Measurements from ENCODE around the gene R3HDM4.
"Not testable (repeated sequence)": the region's sequence is repeated elsewhere in the genome, so short reads cannot be mapped to it uniquely, and the experiment has no call there.

The R3HDM4 gene

DNA sequence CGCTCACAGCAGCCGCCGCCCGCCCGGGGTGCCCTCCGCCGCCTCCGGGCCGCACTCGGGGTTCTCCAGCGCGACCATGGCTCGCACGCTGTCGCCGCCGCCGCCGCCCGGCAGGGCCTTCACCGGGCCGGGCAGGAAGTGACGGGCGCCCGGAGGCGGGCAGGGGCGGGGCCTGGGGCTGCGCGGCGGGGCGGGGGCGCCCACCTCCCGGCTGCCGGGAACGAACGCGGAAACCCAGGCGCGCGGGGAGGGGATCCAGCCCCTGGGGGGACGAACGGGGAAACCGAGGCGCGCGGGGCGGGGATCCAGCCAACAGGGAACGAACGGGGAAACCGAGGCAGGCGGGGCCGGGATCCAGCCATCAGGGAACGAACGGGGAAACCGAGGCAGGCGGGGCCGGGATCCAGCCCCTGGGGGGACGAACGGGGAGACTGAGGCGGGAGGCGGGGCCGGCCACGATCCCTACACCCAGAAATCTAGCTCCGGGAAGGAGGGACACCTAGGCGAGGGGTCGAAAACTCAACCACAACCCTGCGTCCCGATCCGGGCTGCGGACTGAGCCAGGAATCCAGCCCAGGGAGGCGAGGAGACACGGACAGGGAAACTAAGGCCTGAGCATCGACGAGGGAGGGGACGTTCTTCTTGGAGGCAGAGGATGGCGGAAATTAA is at the start of gene R3HDM4:
Gene R3HDM4, minus strand, starts transcription at position 140 of the 669 bp plus-strand sequence. Its CDS starts 62 bp downstream, at position 78.
- in situ Hi-C loops (cut with MboI; ENCODE audit: low sequenced_read_pairs), result loop anchor here (10.0 kb wide), 1 partner anchor 148 kb away; no protein-coding TSS in a partner anchor

DNA sequence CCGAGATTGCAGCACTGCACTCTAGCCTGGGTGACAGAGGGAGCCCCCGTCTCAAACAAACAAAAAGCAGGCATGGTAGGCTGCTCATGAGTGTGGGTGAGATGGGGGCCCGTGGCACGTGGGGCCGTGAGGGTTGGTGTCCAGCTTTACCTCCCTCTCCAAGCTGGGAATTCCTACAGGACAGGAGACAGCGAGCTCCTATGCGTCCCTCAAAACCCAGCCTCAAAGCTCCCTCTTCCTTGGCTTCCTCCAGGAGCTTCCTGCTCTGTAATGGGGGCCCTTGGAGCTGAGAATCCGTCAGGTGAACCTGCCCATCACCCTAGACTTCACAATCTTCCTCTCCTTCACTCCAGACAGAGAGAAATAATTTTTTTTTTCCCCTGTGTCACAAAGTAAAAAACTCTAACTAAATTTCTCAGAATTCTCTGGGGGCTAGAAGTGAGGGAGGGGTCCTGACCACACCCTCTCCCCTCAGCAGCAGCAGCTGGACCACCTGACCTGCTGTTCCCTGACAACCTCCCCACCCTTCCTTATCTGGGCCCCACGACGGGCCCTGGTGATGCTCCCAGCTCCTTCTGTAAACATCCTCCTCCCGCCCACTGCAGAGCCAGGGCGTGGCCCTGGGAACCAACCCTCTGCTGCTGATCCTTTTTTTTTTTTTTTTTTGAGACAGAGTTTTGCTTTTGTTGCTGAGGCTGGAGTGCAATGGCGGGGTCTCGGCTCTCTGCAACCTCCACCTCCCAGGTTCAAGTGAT is 49.0 kb upstream of the R3HDM4 start:
- in situ Hi-C loops (cut with MboI; ENCODE audit: low sequenced_read_pairs), result no loop called here

DNA sequence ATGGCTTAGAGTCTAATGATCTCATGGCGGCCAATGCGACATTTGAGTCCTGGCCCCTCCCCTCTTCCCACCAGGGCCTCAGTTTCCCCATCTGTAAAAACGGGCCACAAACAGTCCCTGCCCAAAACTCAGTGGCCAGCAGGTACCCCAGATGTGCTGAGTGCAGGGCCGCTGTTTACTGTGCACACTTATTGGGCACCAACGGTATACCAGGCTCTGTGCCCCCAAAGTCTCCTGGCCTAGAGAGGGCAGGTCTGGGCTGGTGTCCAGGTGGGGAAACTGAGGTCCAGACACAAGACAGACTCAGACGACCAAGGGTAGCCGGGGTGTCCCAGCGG is 47.6 kb upstream of the R3HDM4 start:
- in situ Hi-C loops (cut with MboI; ENCODE audit: low sequenced_read_pairs), result no loop called here

DNA sequence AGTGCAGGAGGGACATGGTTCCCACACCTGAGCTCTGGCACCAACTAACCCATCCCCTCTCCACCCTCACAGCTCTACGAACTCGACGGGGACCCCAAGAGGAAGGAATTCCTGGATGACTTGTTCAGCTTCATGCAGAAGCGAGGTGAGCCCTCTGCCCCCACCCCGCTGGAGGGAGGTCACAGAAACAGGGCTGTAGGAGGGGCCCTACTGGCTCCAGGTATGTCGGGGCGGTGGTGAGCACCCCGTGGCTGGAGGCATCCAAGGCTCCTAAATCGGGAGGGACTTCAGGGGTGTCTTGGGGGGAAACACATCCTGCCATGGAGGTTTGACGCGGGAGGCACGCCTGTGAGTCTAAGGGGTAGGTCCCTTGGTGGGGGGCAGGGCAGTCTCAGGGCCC is 47.0 kb upstream of the R3HDM4 start:
- in situ Hi-C loops (cut with MboI; ENCODE audit: low sequenced_read_pairs), result no loop called here

DNA sequence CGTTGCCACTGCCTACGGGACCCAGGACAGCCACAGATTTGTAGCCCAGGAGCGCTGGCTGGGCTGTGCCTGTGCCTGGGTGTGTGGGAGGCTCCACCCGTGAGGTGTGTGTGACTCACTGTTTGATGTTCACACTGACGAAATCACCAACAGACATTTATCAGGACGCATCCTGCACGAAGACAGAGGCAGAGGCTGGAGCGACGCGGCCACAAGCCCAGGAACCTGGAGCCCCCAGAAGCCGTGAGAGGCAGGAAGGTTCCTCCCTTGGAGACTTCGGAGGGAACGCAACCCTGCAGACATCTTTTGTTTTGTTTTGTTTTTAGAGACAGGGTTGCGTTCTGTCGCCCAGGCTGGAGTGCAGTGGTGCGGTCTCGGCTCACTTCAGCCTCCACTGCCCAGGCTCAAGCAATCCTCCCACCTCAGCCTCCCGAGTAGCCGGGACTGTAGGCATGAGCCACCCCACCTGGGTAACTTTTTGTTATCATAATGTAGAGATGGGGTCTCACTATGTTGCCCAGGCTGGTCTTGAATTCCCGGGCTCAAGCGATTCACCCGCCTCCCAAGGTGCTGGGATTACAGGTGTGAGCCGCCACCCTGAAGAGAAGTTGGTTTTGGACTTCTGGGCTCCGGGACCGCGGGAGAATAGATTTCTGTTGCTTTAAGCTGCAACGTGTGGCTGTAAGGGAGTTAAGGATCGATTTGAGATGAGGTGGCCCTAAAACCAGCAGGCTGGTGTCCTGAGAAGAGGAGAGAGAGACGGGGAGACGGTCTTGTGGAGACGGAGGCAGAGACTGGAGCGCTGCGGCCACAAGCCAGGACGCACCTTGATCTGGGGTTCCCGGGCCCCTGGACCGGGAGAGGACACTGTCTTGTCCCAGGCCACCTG is 46.2 kb upstream of the R3HDM4 start:
- in situ Hi-C loops (cut with MboI; ENCODE audit: low sequenced_read_pairs), result no loop called here

DNA sequence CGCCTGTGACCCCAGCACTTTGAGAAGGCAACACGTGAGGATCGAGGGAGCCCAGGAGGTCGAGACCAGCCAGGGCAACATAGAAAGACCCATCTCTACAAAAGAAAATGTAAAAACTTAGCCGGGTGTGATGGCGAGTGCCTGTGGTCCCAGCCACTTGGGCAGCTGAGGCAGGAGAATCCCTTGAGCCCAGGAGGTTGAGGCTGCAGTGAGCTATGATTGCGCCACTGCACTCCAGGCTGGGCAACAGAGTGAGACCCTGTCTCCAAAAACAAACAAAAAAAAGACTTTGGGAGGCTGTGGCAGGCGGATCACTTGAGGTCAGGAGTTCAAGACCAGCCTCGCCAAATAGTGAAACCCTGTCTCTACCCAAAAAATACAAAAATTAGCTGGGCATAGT is 44.6 kb upstream of the R3HDM4 start:
- in situ Hi-C loops (cut with MboI; ENCODE audit: low sequenced_read_pairs), result not testable (repeated sequence)

DNA sequence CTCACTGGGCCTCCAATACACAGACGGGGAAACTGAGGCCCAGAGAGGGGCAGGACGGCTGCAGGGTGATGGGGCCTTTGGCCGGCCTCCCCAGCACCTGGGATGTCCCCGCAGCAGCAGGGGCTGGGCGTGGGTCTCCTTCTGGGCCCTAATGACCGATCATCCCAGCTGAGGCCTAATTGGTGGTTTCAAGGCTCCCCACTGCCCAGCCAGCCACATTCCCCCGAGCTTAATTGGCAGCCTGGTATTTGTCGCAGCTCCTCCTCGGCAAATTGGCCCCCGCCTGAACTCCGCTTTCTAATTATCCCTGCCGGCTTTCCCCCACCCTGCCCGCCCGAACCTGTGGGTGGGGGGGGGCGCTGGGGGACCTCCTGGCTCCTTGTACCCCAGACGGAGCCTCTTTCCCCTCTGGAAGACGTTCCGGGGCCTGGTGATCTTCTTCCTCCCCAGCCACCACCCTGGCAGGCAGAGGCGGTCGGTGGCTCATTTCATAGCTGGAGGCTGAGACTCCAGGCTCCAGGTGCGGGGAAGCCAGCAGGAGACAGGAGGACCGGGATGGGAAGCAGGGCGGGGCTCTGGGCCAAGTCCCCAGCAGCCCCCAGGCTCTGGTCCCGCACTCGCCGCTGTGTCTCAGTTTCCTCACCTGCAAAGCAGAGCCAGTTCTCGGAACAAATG is 43.9 kb upstream of the R3HDM4 start:
- in situ Hi-C loops (cut with MboI; ENCODE audit: low sequenced_read_pairs), result no loop called here

DNA sequence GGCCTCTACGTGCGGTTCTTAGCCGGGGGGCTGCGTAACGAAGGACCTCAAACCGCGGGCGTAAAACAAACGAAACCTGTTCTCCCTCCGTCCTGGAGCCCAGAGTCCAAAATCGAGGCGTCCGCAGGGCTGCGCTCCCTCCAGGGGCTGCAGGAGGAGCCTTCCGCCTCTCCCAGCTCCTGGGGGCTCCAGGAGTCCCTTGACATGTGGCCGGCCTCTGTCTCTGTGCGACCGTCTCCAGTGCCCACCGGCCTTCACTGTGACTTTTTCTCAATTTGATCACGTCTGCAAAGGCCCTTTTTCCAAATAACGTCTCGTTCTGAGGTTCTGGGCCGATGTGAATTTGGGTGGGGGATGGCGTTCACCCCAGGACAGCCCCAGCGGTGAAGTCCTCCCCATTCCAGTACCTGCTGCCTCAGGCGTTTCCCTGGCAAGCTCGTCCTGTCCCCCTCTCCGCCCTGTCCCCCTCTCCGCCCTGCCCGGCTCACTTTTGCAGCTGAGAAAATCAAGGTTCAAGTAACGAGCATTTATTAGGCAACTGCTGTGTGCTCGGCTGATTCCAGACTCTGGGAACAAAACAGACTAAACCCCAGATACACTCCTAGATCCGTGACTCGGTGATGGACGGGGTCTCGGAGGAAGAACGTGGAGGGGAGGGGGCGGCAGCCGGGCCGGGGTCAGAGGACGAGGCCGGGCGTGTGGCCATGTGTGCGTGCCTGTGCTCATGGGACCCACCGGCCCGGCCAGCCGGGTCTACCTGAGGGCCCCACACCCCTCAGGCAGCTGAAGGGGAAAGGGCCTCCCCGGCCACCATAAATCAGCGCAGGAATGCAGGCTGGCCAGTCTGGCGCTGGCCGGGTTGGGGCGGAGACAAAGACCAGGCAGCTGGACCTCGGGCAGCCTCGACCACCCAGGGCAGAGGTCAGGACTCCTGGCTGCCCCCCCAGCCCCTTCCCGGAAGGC is 43.1 kb upstream of the R3HDM4 start:
- in situ Hi-C loops (cut with MboI; ENCODE audit: low sequenced_read_pairs), result no loop called here

DNA sequence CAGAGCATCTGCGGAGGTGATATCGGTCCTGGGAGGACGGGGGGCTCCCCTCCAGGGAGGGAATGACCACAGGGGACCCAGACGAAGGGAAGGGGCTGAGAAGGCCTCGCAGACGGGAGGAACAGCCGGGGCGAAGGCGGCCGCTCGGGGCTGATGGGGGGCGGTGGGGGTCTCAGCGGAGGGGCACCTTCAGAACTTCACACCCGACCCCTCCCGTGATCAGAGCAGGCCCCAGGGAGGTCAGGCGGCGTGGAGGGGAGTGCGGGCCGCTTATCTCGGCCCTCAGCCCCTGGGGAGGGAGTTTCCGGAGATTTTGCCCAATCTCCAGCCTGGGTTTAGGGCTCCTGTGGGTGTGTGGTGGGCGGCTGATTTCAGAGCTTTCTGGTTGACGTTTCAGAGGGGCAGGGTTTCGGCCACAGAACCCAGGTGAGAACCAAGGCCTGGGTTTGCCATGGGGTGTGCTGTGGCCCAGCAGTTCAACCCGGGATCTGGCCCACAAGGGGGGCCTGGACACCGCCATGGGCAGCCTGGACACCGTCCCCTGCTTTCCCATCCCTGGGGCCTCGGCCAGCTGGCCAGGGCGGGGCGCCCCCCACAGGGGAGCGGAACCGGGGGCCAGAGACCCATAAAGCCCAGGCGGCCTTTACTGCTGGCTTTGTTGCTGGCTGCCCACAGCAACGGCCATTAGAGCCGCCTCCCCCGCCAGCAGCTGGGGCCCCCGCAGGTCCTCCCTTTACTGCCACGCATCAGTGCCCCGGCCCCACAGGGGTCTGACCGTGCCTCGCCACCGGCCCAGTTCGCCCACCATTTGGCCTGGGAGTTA is 41.9 kb upstream of the R3HDM4 start:
- in situ Hi-C loops (cut with MboI; ENCODE audit: low sequenced_read_pairs), result no loop called here

DNA sequence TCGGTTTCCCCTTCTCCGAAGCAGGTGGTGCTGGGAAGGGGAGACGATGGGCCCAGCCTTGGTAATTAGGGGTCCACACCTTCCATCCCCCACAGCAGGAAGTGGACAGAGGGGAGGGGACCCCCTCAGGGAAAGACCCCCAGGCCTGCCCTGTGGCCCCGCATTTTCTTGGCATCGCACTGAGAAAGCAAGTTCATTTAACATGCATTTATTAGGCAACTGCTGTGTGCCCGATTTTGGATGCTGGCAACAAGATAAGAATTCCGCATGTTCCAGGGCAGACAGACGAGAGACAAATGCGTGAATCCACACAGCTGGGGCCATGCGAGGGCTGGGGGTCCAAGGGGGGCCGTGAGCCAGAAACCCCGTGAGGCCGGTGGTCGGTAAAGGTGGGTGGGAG is 41.3 kb upstream of the R3HDM4 start:
- in situ Hi-C loops (cut with MboI; ENCODE audit: low sequenced_read_pairs), result no loop called here

DNA sequence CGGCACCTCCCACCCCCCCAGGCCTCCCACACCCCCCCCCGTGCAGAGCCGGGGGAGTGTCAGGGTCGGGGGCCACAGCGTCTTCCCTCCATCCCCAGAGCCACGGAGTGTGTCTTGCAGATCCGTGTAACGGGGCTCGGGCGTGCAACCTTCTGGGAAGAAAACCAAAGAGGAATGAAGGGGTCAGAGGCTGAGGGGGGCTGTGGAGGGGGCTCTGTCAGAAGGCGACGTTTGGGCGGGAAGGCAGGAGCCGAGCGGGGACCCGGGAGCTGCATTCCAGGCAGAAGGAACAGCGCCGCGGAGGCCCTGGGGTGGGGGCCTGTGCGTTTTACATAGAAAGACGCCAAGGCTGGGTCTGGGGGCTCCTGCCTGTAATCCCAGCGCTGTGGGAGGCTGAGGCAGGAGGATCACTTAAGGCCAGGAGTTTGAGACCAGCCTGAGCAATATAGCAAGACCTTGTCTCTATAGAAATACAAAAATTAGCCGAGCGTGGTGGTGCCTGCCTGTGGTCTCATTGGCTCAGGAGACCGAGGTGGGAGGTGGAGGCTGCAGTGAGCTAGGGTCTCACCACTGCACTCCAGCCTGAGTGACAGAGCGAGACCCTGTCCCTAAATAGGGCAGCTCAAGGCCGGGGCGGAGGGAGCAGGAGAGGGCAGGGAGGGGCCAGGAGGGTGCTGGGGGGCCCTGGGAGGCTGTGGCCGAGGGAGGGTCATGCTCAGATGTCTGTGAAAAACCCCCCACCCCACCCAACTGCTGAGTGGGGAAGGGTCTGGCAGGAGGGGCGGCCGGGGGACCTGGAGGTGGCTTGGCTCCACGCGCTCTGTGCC is 40.6 kb upstream of the R3HDM4 start:
- in situ Hi-C loops (cut with MboI; ENCODE audit: low sequenced_read_pairs), result no loop called here

DNA sequence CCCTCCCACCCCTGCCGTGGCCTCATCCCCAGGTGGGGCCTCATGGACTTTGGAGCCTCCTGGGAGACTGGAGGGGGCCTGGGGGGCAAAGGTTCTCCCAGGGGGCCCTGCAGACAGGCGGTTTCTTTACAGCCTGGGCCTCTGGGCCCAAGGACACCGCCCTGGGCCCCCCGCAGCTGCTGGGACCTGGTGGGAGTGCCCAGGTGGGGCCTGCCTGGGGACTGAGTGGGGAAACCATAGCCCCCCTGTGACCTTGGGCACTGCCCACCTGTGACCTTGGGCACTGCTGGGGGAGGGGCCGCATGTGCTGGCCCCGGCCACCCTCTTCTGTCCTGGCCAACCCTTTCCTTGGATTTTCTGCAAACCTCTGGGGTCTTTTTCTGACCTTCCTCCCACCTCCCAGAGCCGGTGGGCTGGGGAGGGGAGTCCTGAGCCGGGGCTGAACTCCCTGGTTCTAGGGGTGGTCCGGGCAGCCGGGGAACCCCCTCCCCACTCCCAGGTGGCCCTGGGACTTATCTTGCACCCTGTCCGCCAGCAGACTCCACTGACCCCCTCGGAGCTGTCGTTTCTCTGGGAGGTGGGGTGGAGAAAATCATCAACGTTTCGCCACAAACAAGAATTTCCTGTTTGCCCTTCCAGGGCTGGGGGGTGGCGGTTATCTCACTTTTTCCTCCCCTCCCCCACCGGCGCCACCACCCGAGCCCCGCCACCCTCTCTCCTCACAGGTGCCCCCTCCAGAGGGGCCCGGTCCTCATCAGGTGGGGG is 39.8 kb upstream of the R3HDM4 start:
- in situ Hi-C loops (cut with MboI; ENCODE audit: low sequenced_read_pairs), result no loop called here

DNA sequence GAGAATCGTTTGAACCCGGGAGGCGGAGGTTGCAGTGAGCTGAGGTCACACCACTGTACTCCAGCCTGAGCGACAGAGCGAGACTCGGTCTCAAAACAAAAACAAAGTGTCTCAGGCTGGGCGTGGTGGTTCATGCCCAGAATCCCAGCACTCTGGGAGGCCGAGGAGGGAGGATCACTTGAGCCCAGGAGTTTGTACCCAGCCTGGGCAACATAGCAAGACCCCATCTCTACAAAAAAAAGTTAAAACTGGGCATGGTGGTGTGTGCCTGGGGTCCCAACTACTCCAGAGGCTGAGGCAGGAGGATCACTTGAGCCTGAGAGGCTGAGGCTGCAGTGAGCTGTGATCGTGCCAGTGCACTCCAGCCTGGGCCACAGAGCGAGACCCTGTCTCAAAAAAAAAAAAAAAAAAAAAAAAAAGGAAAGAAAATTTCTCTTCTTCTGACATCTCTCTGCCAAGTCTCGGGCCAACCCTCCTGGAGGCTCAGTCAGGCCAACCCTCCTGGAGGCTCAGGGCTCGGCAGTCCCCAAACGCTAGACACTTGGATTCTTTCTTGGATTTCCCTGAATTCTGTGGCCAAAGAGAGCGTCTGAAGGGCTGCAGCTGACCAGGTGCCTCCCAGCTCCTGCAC is 39.1 kb upstream of the R3HDM4 start:
- in situ Hi-C loops (cut with MboI; ENCODE audit: low sequenced_read_pairs), result no loop called here

DNA sequence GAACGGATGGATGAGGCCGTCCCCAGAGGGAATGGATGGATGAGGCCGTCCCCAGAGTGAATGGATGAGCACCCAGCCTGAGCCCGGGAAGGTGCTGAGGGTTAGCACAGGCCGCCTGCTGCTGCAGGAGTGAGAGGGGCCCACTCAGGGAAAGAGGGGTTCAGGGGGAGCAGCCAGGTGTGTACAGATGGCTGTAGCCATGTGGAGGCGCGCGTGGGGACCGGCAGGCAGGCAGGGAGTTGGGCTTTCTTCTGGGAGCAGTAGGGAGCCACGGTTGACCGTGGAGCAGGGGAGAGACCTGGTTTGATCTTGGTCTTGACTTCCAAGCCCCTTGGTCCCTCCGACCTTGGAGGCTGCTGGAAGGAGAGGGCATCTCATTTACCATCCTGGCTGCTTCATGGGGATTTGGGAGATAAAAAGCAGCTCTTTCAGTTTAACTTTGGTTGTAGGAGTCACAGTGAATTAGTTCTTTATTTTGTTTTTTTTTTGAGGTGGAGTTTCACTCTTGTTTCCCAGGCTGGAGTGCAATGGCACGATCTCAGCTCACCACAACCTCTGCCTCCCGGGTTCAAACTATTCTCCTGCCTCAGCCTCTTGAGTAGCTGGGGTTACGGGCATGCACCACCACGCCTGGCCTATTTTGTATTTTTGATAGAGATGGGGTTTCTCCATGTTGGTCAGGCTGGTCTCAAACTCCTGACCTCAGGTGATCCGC is 37.5 kb upstream of the R3HDM4 start:
- in situ Hi-C loops (cut with MboI; ENCODE audit: low sequenced_read_pairs), result no loop called here

DNA sequence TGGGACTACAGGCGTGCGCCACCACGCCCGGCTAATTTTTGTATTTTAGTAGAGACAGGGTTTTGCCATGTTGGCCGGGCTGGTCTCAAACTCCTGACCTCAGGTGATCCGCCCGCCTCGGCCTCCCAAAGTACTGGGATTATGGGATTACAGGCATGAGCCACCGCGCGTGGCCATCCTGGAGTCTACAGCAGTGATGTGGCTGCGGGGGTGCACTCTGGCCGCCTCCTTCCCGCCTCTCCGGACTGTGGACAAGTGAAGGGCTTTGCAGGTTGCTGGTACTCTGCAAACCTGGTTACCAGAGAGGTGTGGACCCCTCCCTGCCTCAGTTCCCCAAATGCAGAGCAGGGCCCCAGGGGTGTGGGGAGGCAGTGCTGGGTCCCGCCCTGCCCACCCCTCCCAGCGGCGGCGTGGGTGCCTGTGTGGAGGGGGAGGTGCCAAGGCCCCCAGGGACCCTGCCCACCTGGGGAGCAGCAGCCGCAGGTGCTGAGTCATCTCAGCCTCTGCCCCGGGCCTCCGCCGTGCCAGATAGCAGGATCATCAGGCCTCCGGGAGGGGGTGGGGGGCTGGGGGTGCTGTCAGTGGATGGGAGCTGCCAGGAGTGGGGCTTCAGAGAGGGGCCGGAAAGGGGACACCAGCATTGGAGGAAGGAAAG is 36.0 kb upstream of the R3HDM4 start:
- in situ Hi-C loops (cut with MboI; ENCODE audit: low sequenced_read_pairs), result no loop called here
